GM12878 (cell line): ENCODE data around the gene TOM1L2. TPM values are rescaled to one million over a fixed set of nuclear protein-coding genes. Genes with fewer than 3 reads are reported as not detected.

Experiments
- ATAC-seq: fragments of 200-7000 bp; cut with Tn5 transposase; 3 replicates; pipeline ENCODE4 v1.9.1; 2020; ENCODE audit warnings: mild to moderate bottlenecking, moderate library complexity
- BruUV-seq: library from RNA; stranded (reverse); fragments of 400-500 nt; replicated peaks from 2 replicates; lab custom pipeline; 2021; lab: Mats Ljungman, UMichigan
- CTCF ChIA-PET: fragments of 300-600 bp; sonication (Branson Sonifier 250); formaldehyde crosslinking; extraction: SDS; loops from one replicate; lab custom pipeline; 2021; ENCODE audit warnings: inconsistent platforms; lab: Yijun Ruan, JAX
- POLR2A ChIA-PET: fragments of 350-600 bp; formaldehyde crosslinking; extraction: SDS; loops from one replicate; lab custom pipeline; 2021; ENCODE audit warnings: inconsistent platforms; lab: Charles Lee
- RAD21 ChIA-PET: fragments of 300-600 bp; sonication (Branson Sonifier 250); formaldehyde crosslinking; loops from one replicate; lab custom pipeline; 2023; ENCODE audit warnings: antibody characterized with exemption; ENCODE audit not compliant: unreplicated experiment; lab: Charles Lee
- SMC1A ChIA-PET: fragments of 300-600 bp; sonication (Branson Sonifier 250); formaldehyde crosslinking; loops from one replicate; lab custom pipeline; 2023; ENCODE audit not compliant: unreplicated experiment, uncharacterized antibody; lab: Charles Lee
- DNase-seq: peaks from one replicate; pipeline ENCODE4 v3.0.0-alpha.2; 2011; ENCODE audit warnings: low read depth, low spot score
- FAIRE-seq: peaks from 3 replicates; lab custom pipeline; 2011; peaks lifted over from hg19 to GRCh38; lab: Jason Lieb, UNC
- H2AFZ ChIP-seq: 2 replicates; pipeline ENCODE4 v1.6.0; 2011; ENCODE audit warnings: low read depth, low read length, control low read depth; ENCODE audit not compliant: control insufficient read depth
- H3K27ac ChIP-seq: 2 replicates; pipeline ENCODE4 v1.5.1; 2011; ENCODE audit warnings: control low read depth; ENCODE audit not compliant: control insufficient read depth, insufficient read depth
- H3K27me3 ChIP-seq, 2 experiments: replicated peaks in 1 of 2; 2 replicates each; pipeline versions ENCODE4 v1.6.0 to v1.6.1; 2011; ENCODE audit warnings: low read length in 1 of 2; ENCODE audit not compliant: control insufficient read depth in 2 of 2, insufficient read depth in 2 of 2
- H3K36me3 ChIP-seq, 2 experiments: 2 replicates each; pipeline ENCODE4 v1.5.1; 2011; ENCODE audit warnings: low read length in 1 of 2; ENCODE audit not compliant: control insufficient read depth in 2 of 2, insufficient read depth in 2 of 2
- H3K4me1 ChIP-seq: 2 replicates; pipeline ENCODE4 v1.6.1; 2011; ENCODE audit warnings: mild to moderate bottlenecking, low read length, moderate library complexity, mixed read lengths; ENCODE audit not compliant: control insufficient read depth, insufficient read depth
- H3K4me2 ChIP-seq: 2 replicates; pipeline ENCODE4 v1.6.0; 2011; ENCODE audit warnings: control low read depth; ENCODE audit not compliant: control insufficient read depth, insufficient read depth
- H3K4me3 ChIP-seq: fragments of 200-600 bp; sonication (generic); 2 replicates; pipeline ENCODE4 v1.5.1; 2016
- H3K79me2 ChIP-seq: 2 replicates; pipeline ENCODE4 v1.6.0; 2011; ENCODE audit warnings: low read length; ENCODE audit not compliant: control insufficient read depth, insufficient read depth
- H3K9ac ChIP-seq: 2 replicates; pipeline ENCODE4 v1.8.0; 2011; ENCODE audit warnings: low read length, control low read depth, mixed read lengths; ENCODE audit not compliant: control insufficient read depth, insufficient read depth
- H3K9me3 ChIP-seq: replicated peaks from 3 replicates; pipeline ENCODE4 v1.5.1; 2011; ENCODE audit warnings: mild to moderate bottlenecking, low read length; ENCODE audit not compliant: control insufficient read depth, insufficient read depth
- H4K20me1 ChIP-seq: 2 replicates; pipeline ENCODE4 v1.6.0; 2011; ENCODE audit not compliant: control insufficient read depth, insufficient read depth
- CBX3 ChIP-seq: fragments of 200-600 bp; sonication (generic); IDR thresholded peaks from 2 replicates; pipeline ENCODE4 v1.6.1; 2016; ENCODE audit warnings: low read depth, borderline replicate concordance
- CHD2 ChIP-seq: IDR thresholded peaks from 2 replicates; pipeline ENCODE4 v1.6.1; 2011; ENCODE audit warnings: low read depth, low read length, improper control_type of control experiment, borderline replicate concordance
- MEF2B ChIP-seq: fragments of 450-650 bp; IDR thresholded peaks from 2 replicates; pipeline ENCODE4 v1.6.1; 2018; ENCODE audit warnings: mild to moderate bottlenecking, moderate library complexity; ENCODE audit not compliant: partially characterized antibody, poor library complexity, severe bottlenecking
- RAD21 ChIP-seq: IDR thresholded peaks from 2 replicates; pipeline ENCODE4 v1.6.1; 2011; ENCODE audit warnings: mild to moderate bottlenecking, low read depth, low read length, moderate library complexity; ENCODE audit not compliant: insufficient read depth
- ZBED1 ChIP-seq: IDR thresholded peaks from 2 replicates; pipeline ENCODE4 v1.6.1; 2016; ENCODE audit warnings: borderline replicate concordance
- WGBS: methylation state at CpG from one replicate; pipeline ENCODE4 v1.1.6; 2016; ENCODE audit warnings: low lambda C conversion rate; ENCODE audit not compliant: insufficient replicate concordance, insufficient coverage; ENCODE audit errors: missing lambda C conversion rate; 5-methylcytosine and 5-hydroxymethylcytosine counted together
- in situ Hi-C: fragments of 300-500 bp; cut with MboI; formaldehyde crosslinking; loops from 9 replicates; pipeline ENCODE4 v1.14.3; 2018; ENCODE audit warnings: mixed read lengths
- intact Hi-C: fragments of 100-400 bp; cut with micrococcal nuclease; formaldehyde crosslinking; loops from one replicate; pipeline ENCODE4 v1.14.2; 2022; ENCODE audit not compliant: unreplicated experiment
- polyA plus RNA-seq, 11 experiments: library from polyadenylated mRNA; depleted of rRNA in 4 of 11; unstranded in 6 of 11; stranded (reverse) in 5 of 11; fragments of >200 nt; fragmentation: Nextera tagmentation in 4 of 11; fragmentation: Illumina TruSeq in 1 of 11; extraction: Ambion mirVana in 4 of 11; extraction: Trizol in 1 of 11; gene quantifications; 1 replicate in 1 of 11; 2 replicates in 10 of 11; pipeline versions ENCODE4 v1.2.1 to v1.2.3, GENCODE V29; 2011 to 2016; ENCODE audit warnings: inconsistent platforms in 2 of 11, missing spikeins in 2 of 11, low read depth in 1 of 11
- total RNA-seq, 4 experiments: library from RNA; depleted of rRNA in 3 of 4; stranded (reverse); fragments of >200 nt in 3 of 4; fragmentation: Illumina TruSeq in 1 of 4; extraction: Trizol in 1 of 4; gene quantifications; 2 replicates each; pipeline versions ENCODE4 v1.2.1 to v1.2.3, GENCODE V29; 2013 to 2021
- TF ChIP-seq, protein P1 (sequence below): IDR thresholded peaks from 2 replicates; pipeline ENCODE4 v1.6.1; 2012; ENCODE audit warnings: mild to moderate bottlenecking, low read depth, low read length
- TF ChIP-seq, protein P2 (sequence below): IDR thresholded peaks from 2 replicates; pipeline ENCODE4 v1.6.1; 2012; ENCODE audit warnings: improper control_type of control experiment, low read depth, low read length; ENCODE audit not compliant: insufficient replicate concordance

The TOM1L2 gene
- total and polyA plus RNA-seq, 10 of the 15 experiments (the other 5 are each of a cell fraction or from before 2014, with no cell fraction given): 0.19 to 19.2 (median 8.1) TPM

GRCh38 chr17:17889922-17890321, 82.3 kb downstream of the TOM1L2 start:
- Histone ChIP-seq H2AFZ (no peak overlapping the region), H3K27ac (no peak overlapping the region), H3K27me3 (no peaks in the 10 kb centered on the region), H3K36me3 (no peaks in the 10 kb centered on the region; a peak in 2 of 4 replicates), H3K9ac (no peak overlapping the region), H3K9me3 (no peaks in the 10 kb centered on the region), H4K20me1 (no peaks in the 10 kb centered on the region), H3K4me3 (no peak overlapping the region; the same call in 1 of the 2 replicates), H3K4me1 (peaks cover 19% of the 10 kb centered on the region), H3K79me2 (no peaks in the 10 kb centered on the region), H3K4me2 (no peak overlapping the region)
- no peak for DNase-seq
- in situ Hi-C loops: loop anchor here (5.0 kb wide), 1 partner anchor 142 kb away; no protein-coding TSS in a partner anchor
- TF ChIP-seq, protein P1, sequence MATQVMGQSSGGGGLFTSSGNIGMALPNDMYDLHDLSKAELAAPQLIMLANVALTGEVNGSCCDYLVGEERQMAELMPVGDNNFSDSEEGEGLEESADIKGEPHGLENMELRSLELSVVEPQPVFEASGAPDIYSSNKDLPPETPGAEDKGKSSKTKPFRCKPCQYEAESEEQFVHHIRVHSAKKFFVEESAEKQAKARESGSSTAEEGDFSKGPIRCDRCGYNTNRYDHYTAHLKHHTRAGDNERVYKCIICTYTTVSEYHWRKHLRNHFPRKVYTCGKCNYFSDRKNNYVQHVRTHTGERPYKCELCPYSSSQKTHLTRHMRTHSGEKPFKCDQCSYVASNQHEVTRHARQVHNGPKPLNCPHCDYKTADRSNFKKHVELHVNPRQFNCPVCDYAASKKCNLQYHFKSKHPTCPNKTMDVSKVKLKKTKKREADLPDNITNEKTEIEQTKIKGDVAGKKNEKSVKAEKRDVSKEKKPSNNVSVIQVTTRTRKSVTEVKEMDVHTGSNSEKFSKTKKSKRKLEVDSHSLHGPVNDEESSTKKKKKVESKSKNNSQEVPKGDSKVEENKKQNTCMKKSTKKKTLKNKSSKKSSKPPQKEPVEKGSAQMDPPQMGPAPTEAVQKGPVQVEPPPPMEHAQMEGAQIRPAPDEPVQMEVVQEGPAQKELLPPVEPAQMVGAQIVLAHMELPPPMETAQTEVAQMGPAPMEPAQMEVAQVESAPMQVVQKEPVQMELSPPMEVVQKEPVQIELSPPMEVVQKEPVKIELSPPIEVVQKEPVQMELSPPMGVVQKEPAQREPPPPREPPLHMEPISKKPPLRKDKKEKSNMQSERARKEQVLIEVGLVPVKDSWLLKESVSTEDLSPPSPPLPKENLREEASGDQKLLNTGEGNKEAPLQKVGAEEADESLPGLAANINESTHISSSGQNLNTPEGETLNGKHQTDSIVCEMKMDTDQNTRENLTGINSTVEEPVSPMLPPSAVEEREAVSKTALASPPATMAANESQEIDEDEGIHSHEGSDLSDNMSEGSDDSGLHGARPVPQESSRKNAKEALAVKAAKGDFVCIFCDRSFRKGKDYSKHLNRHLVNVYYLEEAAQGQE: no peak
- TF ChIP-seq ZBED1 (no peak), MEF2B (peak; percentile 81), CBX3 (no peak), CHD2 (no peak), RAD21 (no peak)
- TF ChIP-seq, protein P2, sequence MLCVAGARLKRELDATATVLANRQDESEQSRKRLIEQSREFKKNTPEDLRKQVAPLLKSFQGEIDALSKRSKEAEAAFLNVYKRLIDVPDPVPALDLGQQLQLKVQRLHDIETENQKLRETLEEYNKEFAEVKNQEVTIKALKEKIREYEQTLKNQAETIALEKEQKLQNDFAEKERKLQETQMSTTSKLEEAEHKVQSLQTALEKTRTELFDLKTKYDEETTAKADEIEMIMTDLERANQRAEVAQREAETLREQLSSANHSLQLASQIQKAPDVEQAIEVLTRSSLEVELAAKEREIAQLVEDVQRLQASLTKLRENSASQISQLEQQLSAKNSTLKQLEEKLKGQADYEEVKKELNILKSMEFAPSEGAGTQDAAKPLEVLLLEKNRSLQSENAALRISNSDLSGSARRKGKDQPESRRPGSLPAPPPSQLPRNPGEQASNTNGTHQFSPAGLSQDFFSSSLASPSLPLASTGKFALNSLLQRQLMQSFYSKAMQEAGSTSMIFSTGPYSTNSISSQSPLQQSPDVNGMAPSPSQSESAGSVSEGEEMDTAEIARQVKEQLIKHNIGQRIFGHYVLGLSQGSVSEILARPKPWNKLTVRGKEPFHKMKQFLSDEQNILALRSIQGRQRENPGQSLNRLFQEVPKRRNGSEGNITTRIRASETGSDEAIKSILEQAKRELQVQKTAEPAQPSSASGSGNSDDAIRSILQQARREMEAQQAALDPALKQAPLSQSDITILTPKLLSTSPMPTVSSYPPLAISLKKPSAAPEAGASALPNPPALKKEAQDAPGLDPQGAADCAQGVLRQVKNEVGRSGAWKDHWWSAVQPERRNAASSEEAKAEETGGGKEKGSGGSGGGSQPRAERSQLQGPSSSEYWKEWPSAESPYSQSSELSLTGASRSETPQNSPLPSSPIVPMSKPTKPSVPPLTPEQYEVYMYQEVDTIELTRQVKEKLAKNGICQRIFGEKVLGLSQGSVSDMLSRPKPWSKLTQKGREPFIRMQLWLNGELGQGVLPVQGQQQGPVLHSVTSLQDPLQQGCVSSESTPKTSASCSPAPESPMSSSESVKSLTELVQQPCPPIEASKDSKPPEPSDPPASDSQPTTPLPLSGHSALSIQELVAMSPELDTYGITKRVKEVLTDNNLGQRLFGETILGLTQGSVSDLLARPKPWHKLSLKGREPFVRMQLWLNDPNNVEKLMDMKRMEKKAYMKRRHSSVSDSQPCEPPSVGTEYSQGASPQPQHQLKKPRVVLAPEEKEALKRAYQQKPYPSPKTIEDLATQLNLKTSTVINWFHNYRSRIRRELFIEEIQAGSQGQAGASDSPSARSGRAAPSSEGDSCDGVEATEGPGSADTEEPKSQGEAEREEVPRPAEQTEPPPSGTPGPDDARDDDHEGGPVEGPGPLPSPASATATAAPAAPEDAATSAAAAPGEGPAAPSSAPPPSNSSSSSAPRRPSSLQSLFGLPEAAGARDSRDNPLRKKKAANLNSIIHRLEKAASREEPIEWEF: peak; percentile 40
- FAIRE-seq: no peak
- 15% methylated on average over 2 of the region's 2 CpGs for WGBS
- RAD21 ChIA-PET: interaction anchor here (1.3 to 5.4 kb wide), 3 partner anchors 29 to 144 kb away, joined by 5 to 48 read pairs (median 5); no protein-coding TSS in a partner anchor
- no peak for ATAC-seq
- CTCF ChIA-PET: interaction anchor here (0.9 to 10.0 kb wide), 7 partner anchors 8 to 148 kb away, joined by 3 to 95 read pairs (median 5); no protein-coding TSS in a partner anchor
- SMC1A ChIA-PET: interaction anchor here (1.0 to 3.2 kb wide), 3 partner anchors 10 to 144 kb away, joined by 3 to 42 read pairs (median 10); no protein-coding TSS in a partner anchor
- intact Hi-C loops: loop anchor here (2.0 to 5.0 kb wide), 2 partner anchors 77 to 143 kb away; no protein-coding TSS in a partner anchor
- no TSS peak for BruUV-seq
- POLR2A ChIA-PET: no interaction called here
